Choroid plexus epithelial cell (primary cell): ENCODE data around the gene DDX54.

Source experiments
- DNase-seq: peaks from one replicate; pipeline ENCODE4 v3.0.0-alpha.2; 2010; ENCODE audit warnings: low read depth
- H3K4me3 ChIP-seq: 2 replicates; pipeline ENCODE4 v1.5.1; 2011; ENCODE audit warnings: low read depth, mild to moderate bottlenecking, control low read depth, low read length, moderate library complexity
- TF ChIP-seq, protein P1 (sequence below): conservative IDR thresholded peaks from 2 replicates; pipeline ENCODE4 v1.5.1; 2011; ENCODE audit warnings: low read depth, mild to moderate bottlenecking, control low read depth, inconsistent platforms, low read length, moderate library complexity

DDX54 gene

DNA sequence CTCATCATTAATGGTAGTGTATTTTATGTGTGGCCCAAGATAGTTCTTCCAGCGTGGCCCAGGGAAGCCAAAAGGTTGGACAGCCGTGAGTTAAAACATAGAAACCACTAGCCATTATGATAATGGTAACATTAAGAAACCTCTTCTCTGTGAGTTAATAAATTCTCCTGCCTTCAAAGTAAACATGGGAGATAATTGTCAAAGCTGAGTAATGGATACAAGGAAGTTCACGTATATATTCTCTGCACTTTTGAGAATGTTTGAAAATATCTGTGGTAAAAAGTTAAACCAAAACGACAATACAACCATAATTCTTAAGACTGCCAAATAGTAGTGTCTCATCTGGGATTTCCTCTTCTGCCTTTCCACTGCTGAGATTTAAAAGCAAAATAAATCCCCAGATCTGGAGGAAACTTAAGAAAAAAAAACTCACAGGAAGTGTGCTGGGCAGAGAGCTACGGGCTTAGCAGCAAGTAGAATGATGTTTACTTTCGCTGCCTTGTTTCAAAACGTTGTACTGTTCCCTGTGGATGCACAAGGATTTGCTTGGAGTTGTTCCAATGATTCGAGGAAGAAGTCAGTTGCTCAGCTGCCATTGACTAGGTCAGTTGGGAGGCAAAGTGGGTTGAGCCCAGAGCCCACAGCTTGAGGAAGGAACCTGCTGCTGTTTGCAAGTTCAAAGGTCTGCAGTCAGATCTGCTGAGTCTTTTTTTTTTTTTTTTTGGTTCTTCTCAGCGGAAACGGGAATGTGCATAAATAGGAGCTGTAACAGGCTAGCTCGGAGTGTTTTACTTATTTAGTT is 37.7 kb upstream of the DDX54 start:
- DNase-seq = peak; percentile 94
- peak overlapping the region; percentile 88 for H3K4me3 ChIP-seq
- TF ChIP-seq, protein P1, sequence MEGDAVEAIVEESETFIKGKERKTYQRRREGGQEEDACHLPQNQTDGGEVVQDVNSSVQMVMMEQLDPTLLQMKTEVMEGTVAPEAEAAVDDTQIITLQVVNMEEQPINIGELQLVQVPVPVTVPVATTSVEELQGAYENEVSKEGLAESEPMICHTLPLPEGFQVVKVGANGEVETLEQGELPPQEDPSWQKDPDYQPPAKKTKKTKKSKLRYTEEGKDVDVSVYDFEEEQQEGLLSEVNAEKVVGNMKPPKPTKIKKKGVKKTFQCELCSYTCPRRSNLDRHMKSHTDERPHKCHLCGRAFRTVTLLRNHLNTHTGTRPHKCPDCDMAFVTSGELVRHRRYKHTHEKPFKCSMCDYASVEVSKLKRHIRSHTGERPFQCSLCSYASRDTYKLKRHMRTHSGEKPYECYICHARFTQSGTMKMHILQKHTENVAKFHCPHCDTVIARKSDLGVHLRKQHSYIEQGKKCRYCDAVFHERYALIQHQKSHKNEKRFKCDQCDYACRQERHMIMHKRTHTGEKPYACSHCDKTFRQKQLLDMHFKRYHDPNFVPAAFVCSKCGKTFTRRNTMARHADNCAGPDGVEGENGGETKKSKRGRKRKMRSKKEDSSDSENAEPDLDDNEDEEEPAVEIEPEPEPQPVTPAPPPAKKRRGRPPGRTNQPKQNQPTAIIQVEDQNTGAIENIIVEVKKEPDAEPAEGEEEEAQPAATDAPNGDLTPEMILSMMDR = peak; percentile 1

DNA sequence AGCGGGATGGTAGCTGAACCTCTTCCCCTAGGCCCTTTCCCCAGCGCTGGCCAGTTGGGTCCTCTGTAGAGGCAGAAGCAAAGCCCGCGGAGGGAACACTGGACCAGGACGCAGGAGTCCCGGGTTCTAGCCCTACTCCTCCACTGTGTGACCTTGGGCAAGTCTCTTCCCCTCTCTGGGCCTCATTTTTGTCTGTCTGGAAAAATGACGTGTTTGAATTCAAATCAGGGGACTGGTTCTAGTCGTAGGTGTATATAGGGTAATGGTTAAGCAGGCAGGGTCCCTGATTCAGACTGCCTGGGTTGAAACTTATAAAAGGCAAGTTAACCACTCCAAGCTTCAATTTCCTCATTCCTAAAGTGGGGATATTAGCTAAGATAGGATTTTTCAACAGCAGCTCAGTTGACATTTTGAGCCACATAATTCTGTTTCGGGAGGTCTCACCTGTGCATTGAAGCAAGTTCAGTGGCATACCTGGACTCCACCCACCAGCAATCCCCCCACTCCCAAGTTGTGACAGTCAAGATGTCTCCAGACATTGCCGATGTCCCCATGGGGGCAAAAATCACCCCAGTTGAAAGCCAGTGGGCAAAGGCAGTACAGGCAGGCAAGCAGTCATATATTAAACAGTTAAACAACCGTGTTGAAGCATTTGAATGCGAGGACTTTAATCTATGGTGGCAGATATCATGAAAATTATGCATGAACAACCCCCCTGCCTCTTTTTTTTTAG is 36.9 kb upstream of the DDX54 start:
- TF ChIP-seq, protein P1 = no peak
- DNase-seq = no peak

GRCh38 chr12:113221181-113221996 is 36.1 kb upstream of the DDX54 start, which contains the start of gene TPCN1:
TPCN1 (plus strand) TSS chr12:113221464; CDS start chr12:113226853, 5,389 bp downstream.
- peak; percentile 100 for DNase-seq
- H3K4me3 ChIP-seq = peak within 1 kb of the TSS; percentile 88
- TF ChIP-seq, protein P1 = peak; percentile 1

More for the DNA sequence above, 36.9 kb upstream of the DDX54 start:
- peak overlapping the region; percentile 88 for H3K4me3 ChIP-seq

GRCh38 chr12:113220593-113221180 is 35.4 kb upstream of the DDX54 start:
- TF ChIP-seq, protein P1 = no peak
- H3K4me3 ChIP-seq = peak overlapping the region; percentile 68
- no peak for DNase-seq

- DNase-seq = no peak
- TF ChIP-seq, protein P1 = no peak
- no peak overlapping the region for H3K4me3 ChIP-seq
Observed at GRCh38 chr12:113216027-113216426, 30.7 kb upstream of the DDX54 start.

DNA sequence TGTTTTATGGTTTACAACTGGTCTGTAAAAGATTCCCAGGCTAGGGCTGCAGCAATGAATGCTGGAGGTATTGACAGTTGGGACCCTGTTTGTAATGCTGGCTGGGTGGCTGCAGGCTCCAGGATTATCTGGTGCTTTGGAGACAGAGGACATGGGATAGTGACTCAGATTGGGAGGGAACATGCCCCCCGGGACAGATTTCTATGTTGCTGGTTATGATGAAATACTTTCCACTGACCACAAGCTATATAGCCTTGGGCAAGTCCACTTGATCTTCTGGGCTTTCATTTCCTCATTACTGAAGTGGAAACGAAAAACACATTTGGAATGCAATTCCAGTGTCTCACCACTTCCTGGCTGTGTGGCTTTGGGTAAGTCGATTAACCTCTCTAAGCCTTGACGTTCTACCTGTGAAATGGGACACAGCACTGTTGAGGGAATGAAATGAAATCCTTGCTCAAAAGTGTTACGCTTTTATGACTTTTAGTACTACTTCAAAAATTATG is 29.7 kb upstream of the DDX54 start:
- TF ChIP-seq, protein P1 = no peak
- DNase-seq = peak; percentile 98
- H3K4me3 ChIP-seq = no peak overlapping the region
